Tibial artery (tissue), 4 donors: ENCODE results near the gene RNF207.

Experiments
- DNase-seq, 2 donors: peaks; one replicate each; pipeline ENCODE4 v3.0.0-alpha.2; 2019
- H3K27ac ChIP-seq, 2 donors: fragments of 200-600 bp; sonication (generic) in 1 of 2; 1 replicate in 1 of 2; 2 replicates in 1 of 2; pipeline ENCODE4 v1.5.1; 2018 to 2019; ENCODE audit warnings: mild to moderate bottlenecking in 1 of 2
- H3K27me3 ChIP-seq, 2 donors: fragments of 200-600 bp; sonication (generic) in 1 of 2; one replicate each; pipeline versions ENCODE4 v1.5.1 to v1.6.0; 2016 to 2019
- H3K36me3 ChIP-seq, 3 donors: fragments of 200-600 bp; sonication (generic) in 2 of 3; one replicate each; pipeline ENCODE4 v1.5.1; 2016 to 2019; ENCODE audit warnings: mild to moderate bottlenecking in 2 of 3
- H3K4me1 ChIP-seq, 4 donors: fragments of 200-600 bp; sonication (generic) in 2 of 4; 1 replicate in 3 of 4; 2 replicates in 1 of 4; pipeline ENCODE4 v1.5.1; 2016 to 2019
- H3K4me3 ChIP-seq, 2 donors: fragments of 200-600 bp; sonication (generic) in 1 of 2; 1 replicate in 1 of 2; 2 replicates in 1 of 2; pipeline ENCODE4 v1.5.1; 2018 to 2019; ENCODE audit warnings: mild to moderate bottlenecking in 2 of 2
- H3K9me3 ChIP-seq, 3 donors: fragments of 200-600 bp; sonication (generic) in 1 of 3; one replicate each; pipeline ENCODE4 v1.5.1; 2016 to 2019
- CTCF ChIP-seq, 2 experiments: fragments of 200-600 bp in 1 of 2; fragments of 450-650 bp in 1 of 2; IDR thresholded peaks; one replicate each; pipeline ENCODE4 v1.5.1; 2017 to 2019; ENCODE audit warnings: antibody characterized with exemption in 2 of 2, mild to moderate bottlenecking in 1 of 2, moderate library complexity in 1 of 2
- intact Hi-C: fragments of 100-400 bp; cut with DNase I; formaldehyde crosslinking; loops from one replicate; pipeline ENCODE4 v1.15.0; 2023; ENCODE audit warnings: low total_unique reads

RNF207 gene

DNA sequence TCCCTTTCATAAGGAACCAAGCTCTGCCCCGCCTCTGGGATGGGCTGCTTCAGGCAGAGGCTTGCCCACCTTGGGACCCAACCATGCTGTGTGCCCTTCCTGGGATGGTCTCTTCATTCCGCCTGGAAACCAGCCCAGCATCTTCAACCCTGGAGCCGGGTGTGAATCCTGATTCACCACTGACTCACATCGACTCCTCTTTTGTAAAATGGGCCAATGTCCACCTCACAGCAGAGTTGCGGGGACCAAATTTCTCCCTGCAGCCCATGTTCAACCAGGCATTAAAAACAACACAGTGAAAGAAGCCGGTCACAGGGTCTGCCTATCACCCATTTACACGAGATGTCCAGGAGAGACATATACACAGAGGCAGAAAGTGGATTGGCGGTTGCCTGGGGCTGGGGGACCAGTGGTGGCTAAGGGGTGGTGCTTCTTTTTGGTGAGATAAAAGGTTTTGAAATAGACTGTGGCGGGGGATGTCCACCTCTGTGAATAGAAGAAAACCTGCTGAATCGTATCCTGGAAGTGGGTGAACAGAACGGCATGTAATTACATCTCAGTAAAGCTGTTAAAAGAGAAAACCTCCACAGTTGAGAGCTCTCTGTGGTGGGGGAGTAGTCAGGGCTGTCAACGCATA lies 61.9 kb downstream of the RNF207 start:
- TF ChIP-seq CTCF (IDR thresholded peaks at IDR 0.05) = no peak
- H3K9me3 ChIP-seq = no peaks in the 10 kb centered on the region
- no peak overlapping the region for H3K27ac ChIP-seq
- no peak for DNase-seq
- H3K27me3 ChIP-seq = peaks cover 0 to 20% of the 10 kb centered on the region in 2 donors
- H3K36me3 ChIP-seq = no peaks in the 10 kb centered on the region
- peaks cover 0 to 3% (median 0%) of the 10 kb centered on the region in 4 donors for H3K4me1 ChIP-seq
- no peak overlapping the region for H3K4me3 ChIP-seq
- intact Hi-C loops = no loop called here

DNA sequence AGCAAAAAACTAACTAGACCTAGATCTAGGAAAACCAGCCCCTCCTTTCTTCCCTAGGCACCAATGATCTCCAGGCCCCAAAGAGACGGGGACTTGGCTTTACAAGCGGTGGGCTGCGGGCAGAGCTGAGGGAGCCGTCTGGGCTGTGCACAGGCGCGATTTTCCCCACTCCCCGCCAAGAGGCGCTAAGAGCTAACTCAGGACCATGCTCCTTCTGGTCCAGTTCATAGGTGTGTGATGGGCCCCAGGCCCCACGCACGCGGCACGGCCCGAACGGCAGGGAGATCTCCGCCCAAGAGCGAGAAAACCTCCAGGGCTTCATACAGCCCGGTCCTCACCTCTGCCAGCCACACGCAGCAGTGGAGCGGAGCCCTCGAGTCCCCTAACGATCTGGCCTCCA lies 62.5 kb downstream of the RNF207 start:
- intact Hi-C loops = no loop called here
- Histone ChIP-seq H3K9me3 (no peaks in the 10 kb centered on the region), H3K4me3 (no peak overlapping the region), H3K27me3 (peaks cover 0 to 14% of the 10 kb centered on the region in 2 donors), H3K4me1 (peaks cover 0 to 5% (median 0%) of the 10 kb centered on the region in 4 donors), H3K36me3 (no peaks in the 10 kb centered on the region), H3K27ac (no peak overlapping the region)
- no peak for DNase-seq
- TF ChIP-seq CTCF (IDR thresholded peaks at IDR 0.05) = no peak

DNA sequence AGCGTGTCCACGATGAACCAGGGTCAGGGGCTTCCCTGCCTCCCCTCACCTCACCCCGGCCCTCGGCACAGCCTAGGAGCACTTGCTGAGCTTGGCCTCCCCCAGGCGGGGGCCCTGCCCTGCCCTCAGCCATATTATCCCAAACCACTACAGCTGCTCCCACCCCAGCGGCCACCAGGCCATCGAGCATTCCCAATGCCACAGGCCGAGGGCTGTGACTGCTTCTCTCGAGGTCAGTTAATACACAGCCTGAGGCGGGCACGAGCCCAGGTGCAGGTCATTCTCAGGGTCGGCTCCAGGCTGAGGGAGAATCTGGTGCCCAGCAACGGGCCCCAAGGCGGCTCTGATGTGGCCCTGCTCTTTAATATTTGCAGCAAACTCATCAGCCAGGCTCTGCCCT lies 63.4 kb downstream of the RNF207 start:
- H3K4me1 ChIP-seq = peaks cover 0 to 4% (median 0%) of the 10 kb centered on the region in 4 donors
- no peaks in the 10 kb centered on the region for H3K36me3 ChIP-seq
- no peaks in the 10 kb centered on the region for H3K9me3 ChIP-seq
- H3K27me3 ChIP-seq = peaks cover 0 to 6% of the 10 kb centered on the region in 2 donors
- intact Hi-C loops = no loop called here
- TF ChIP-seq CTCF (IDR thresholded peaks at IDR 0.05) = no peak
- H3K4me3 ChIP-seq = no peak overlapping the region
- H3K27ac ChIP-seq = no peak overlapping the region
- DNase-seq = no peak

DNA sequence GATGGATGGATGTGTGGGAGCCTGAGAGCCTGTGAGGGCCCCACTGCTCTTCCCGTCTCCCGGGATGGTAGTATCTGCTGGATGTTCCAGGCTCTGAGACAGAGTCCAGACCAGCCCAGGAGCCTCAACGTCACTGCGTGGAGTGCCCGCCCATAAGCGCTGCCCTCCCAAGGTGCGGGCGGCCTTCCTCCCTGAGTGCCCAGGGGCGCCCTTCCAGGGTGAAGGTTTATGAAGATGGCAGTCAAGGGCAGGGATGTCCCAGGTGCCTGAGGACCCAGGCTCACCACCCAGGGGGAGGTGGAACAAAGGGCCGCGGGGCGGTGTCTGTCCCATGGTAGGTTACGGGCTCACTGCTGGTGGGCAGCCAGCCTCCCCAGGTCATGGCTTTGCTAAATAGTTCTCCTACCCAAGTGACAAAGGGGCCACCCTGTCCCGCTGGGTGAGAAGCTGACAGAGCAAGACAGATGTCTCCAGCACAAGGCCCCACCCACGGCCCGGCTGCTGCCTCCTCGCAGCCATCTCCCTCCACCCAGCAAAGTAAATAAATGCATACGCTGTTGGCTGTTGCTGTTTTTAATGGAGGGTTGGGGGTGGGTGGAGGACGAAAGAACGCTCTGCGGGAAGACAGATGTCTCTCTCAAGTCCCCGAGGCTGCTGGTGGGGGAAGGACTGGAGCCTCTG lies 63.9 kb downstream of the RNF207 start:
- no peak for DNase-seq
- Histone ChIP-seq H3K4me1 (peaks cover 0 to 4% (median 0%) of the 10 kb centered on the region in 4 donors), H3K4me3 (no peak overlapping the region), H3K36me3 (no peaks in the 10 kb centered on the region), H3K27me3 (peaks cover 0 to under 1% of the 10 kb centered on the region in 2 donors), H3K27ac (no peak overlapping the region), H3K9me3 (no peaks in the 10 kb centered on the region)
- intact Hi-C loops = no loop called here
- no peak for TF ChIP-seq CTCF (IDR thresholded peaks at IDR 0.05)

DNA sequence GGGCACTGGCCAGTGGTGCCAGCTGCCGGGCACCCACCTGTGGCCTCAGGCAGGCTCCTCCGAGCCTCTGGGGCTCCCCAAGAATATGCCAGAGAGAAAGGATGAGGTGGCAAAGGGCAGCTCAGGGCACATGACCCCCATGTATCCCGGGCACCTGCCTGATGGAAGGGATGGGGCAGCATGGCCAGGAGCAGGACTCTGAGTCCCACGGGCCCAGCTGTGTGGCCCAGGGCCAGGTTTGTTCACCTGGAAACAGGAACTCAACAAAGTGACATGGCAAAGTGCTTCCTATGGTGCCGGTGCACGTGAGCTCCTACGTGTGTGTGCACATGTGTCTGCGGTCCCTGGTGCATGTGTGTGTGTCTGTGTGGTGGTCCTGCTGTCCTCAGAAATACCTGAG lies 64.5 kb downstream of the RNF207 start:
- Histone ChIP-seq H3K4me1 (peaks cover 0 to 4% (median 0%) of the 10 kb centered on the region in 4 donors), H3K27me3 (no peaks in the 10 kb centered on the region), H3K36me3 (no peaks in the 10 kb centered on the region), H3K27ac (no peak overlapping the region), H3K4me3 (no peak overlapping the region), H3K9me3 (no peaks in the 10 kb centered on the region)
- no peak for DNase-seq
- TF ChIP-seq CTCF (IDR thresholded peaks at IDR 0.05) = no peak
- intact Hi-C loops = no loop called here
